Upper lobe of left lung (tissue), 6 donors: ENCODE results near the gene DGKQ. TPM values are rescaled to one million over a fixed set of nuclear protein-coding genes. Genes with fewer than 3 reads are reported as not detected.

ENCODE experiments used
- ATAC-seq, 2 donors: fragments of 200-7000 bp; cut with Tn5 transposase; one replicate each; pipeline ENCODE4 v1.9.1; 2022; ENCODE audit warnings: mild to moderate bottlenecking in 2 of 2, moderate library complexity in 2 of 2; ENCODE audit not compliant: low FRiP score in 2 of 2
- DNase-seq, 2 donors: peaks; one replicate each; pipeline ENCODE4 v3.0.0-alpha.2; 2019 to 2020
- H3K27ac ChIP-seq, 4 donors: fragments of 200-600 bp; sonication (generic); one replicate each; pipeline ENCODE4 v1.5.1; 2016 to 2019
- H3K27me3 ChIP-seq, 4 donors: fragments of 200-600 bp; sonication (generic); one replicate each; pipeline ENCODE4 v1.5.1; 2017 to 2019
- H3K36me3 ChIP-seq, 4 donors: fragments of 200-600 bp; sonication (generic); one replicate each; pipeline ENCODE4 v1.5.1; 2016 to 2019
- H3K4me1 ChIP-seq, 4 donors: fragments of 200-600 bp; sonication (generic); one replicate each; pipeline ENCODE4 v1.5.1; 2018 to 2019
- H3K4me3 ChIP-seq, 4 donors: fragments of 200-600 bp; sonication (generic); one replicate each; pipeline ENCODE4 v1.5.1; 2017 to 2019; ENCODE audit warnings: mild to moderate bottlenecking in 2 of 4, moderate library complexity in 1 of 4
- H3K9me3 ChIP-seq, 4 donors: fragments of 200-600 bp; sonication (generic); one replicate each; pipeline ENCODE4 v1.5.1; 2018 to 2019
- EP300 ChIP-seq, 4 donors: sonication (generic); formaldehyde crosslinking; IDR thresholded peaks; one replicate each; pipeline ENCODE4 v1.5.1; 2017; ENCODE audit warnings: antibody characterized with exemption in 4 of 4, control low read depth in 2 of 4
- POLR2A ChIP-seq, 4 donors: fragments of 450-650 bp; IDR thresholded peaks; one replicate each; pipeline ENCODE4 v1.5.1; 2016 to 2017; ENCODE audit warnings: antibody characterized with exemption in 4 of 4, mild to moderate bottlenecking in 2 of 4
- POLR2AphosphoS5 ChIP-seq, 2 donors: sonication (generic); formaldehyde crosslinking; IDR thresholded peaks; one replicate each; pipeline ENCODE4 v1.5.1; 2017; ENCODE audit warnings: antibody characterized with exemption in 2 of 2
- WGBS, 2 donors: methylation state at CpG; one replicate each; pipeline ENCODE4 v1.1.5; 2017 to 2018; 5-methylcytosine and 5-hydroxymethylcytosine counted together
- total RNA-seq, 6 donors: library from RNA; depleted of rRNA in 4 of 6; stranded (reverse); fragments of >200 nt in 4 of 6; gene quantifications; one replicate each; pipeline versions ENCODE4 v1.1.0 to v1.2.1, GENCODE V29; 2016 to 2021
- TF ChIP-seq, protein P1 (sequence below), 6 experiments: fragments of 450-650 bp in 4 of 6; fragments of 200-600 bp in 2 of 6; sonication (generic) in 2 of 6; IDR thresholded peaks; one replicate each; pipeline ENCODE4 v1.5.1; 2016 to 2019; ENCODE audit warnings: antibody characterized with exemption in 6 of 6
- donor health status: DM: no; HTN: no; CAD: no; lungs with moderate emphysema.
- donor health status: DM: no; HTN: yes; CAD: no; lungs with severe emphysema.

DGKQ gene
- total RNA-seq, 6 donors from 2014 or later, result 10.7 to 36.7 (median 17.5) TPM

DNA sequence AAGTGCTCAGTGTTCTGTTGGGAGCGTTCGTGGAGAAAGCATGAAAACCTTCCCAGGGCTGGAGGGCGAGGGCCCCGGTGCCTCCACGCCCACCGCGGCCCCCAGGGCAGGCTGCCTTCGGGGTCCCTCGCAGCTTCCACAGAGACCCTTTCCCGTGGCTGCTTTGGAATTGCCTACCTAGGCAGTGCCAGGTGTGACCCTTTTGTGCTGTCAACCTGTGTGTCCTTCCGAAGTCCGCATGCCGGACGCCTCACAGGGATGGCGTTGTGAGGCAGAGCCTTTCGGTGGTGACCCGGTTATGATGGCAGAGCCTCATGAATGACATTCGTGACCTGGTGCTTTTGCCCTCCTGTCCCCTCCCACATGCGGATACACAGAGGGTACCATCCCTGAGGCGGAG lies 23.7 kb downstream of the DGKQ start:
- Histone ChIP-seq H3K4me1 (peaks cover 0 to 8% (median 5%) of the 10 kb centered on the region in 4 donors), H3K4me3 (no peak overlapping the region)

DNA sequence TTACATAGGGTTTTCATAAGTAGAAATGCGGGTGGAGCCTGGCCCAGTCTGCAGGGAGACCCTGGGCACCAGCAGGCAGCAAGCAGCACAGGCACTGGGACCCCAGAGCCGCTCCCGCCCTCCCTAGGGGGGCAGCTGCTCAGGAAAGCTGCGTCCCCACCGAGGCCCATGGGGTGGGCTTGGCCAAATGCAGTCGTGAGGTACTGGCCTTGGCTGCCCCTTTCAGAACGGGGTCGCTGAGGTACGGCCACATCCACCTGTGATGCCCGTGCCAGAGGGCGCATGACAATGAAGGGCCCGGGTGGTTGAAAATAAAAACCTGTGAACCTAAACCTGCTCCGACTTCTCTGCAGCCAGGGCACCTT lies 24.5 kb downstream of the DGKQ start:
- ATAC-seq, result no peak
- no peaks in the 10 kb centered on the region for H3K9me3 ChIP-seq
- TF ChIP-seq, protein P1, sequence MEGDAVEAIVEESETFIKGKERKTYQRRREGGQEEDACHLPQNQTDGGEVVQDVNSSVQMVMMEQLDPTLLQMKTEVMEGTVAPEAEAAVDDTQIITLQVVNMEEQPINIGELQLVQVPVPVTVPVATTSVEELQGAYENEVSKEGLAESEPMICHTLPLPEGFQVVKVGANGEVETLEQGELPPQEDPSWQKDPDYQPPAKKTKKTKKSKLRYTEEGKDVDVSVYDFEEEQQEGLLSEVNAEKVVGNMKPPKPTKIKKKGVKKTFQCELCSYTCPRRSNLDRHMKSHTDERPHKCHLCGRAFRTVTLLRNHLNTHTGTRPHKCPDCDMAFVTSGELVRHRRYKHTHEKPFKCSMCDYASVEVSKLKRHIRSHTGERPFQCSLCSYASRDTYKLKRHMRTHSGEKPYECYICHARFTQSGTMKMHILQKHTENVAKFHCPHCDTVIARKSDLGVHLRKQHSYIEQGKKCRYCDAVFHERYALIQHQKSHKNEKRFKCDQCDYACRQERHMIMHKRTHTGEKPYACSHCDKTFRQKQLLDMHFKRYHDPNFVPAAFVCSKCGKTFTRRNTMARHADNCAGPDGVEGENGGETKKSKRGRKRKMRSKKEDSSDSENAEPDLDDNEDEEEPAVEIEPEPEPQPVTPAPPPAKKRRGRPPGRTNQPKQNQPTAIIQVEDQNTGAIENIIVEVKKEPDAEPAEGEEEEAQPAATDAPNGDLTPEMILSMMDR (IDR thresholded peaks at IDR 0.05), result no peak
- TF ChIP-seq POLR2AphosphoS5 (IDR thresholded peaks at IDR 0.05), result no peak
- no peak for TF ChIP-seq EP300 (IDR thresholded peaks at IDR 0.05)
- TF ChIP-seq POLR2A (IDR thresholded peaks at IDR 0.05), result no peak
- H3K27ac ChIP-seq, result no peak overlapping the region
- no peak overlapping the region for H3K4me3 ChIP-seq
- WGBS, 2 donors, result 90% methylated on average over 6 to 13 of the region's 13 CpGs
- peaks cover 0 to 21% (median 11%) of the 10 kb centered on the region in 4 donors for H3K36me3 ChIP-seq
- H3K27me3 ChIP-seq, result no peaks in the 10 kb centered on the region
- peaks cover 0 to 8% (median 5%) of the 10 kb centered on the region in 4 donors for H3K4me1 ChIP-seq
- DNase-seq, result peak in 1 of 2 donors; percentile 53

More for the DNA sequence above, 23.7 kb downstream of the DGKQ start:
- Histone ChIP-seq H3K27ac (no peak overlapping the region), H3K36me3 (peaks cover 0 to 29% (median 15%) of the 10 kb centered on the region in 4 donors), H3K27me3 (no peaks in the 10 kb centered on the region), H3K9me3 (no peaks in the 10 kb centered on the region)
- peak in 1 of 2 donors; percentile 66 for DNase-seq
- TF ChIP-seq POLR2AphosphoS5 (IDR thresholded peaks at IDR 0.05), result no peak
- no peak for TF ChIP-seq POLR2A (IDR thresholded peaks at IDR 0.05)
- TF ChIP-seq, protein P1 (IDR thresholded peaks at IDR 0.05), result no peak
- no peak for TF ChIP-seq EP300 (IDR thresholded peaks at IDR 0.05)
- ATAC-seq, result no peak
- WGBS, 2 donors, result 94 to 95% methylated on average over 9 to 18 of the region's 20 CpGs

DNA sequence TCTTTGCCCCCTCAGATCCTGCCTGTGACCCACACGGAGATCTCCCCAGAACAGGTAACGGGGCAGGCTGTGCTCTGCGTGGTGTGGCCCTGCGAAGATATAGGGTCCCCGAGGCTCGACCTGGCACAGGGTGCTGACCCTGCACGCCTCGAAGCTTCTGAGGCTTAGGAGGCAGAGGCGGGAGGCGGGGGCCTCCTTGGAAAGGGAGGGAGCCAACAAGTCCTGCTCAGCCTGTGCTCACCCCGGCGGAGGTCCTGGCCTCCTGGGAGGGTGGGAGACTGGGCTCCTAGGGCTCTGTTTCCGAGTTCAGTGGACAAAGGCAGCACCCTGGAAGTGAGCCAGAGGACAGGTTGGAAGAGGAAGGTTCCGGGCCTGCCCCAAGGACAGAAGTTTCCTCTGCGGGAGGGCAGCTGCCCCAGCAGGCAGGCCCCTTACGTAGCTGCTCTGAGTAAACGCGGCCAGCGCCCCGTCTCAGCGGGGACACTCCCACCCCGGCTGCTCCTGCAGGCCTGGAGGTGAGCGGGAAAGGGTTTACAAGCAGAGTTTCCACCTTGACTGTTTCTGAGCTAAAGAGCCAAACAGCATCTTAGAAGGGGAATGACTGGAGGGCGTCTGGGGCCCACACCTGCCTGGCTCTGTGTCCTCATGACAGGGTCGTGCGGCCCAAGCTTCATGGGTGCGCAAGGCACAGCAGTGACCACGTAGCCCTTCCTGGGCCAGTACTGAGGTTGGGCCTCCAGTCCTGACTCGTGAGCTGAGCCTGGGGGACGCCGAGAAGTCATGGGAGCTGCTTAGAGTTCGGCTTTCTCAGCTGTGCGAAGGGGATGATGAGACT lies 25.1 kb downstream of the DGKQ start:
- ATAC-seq, result no peak
- Histone ChIP-seq H3K4me1 (peaks cover 0 to 8% (median 5%) of the 10 kb centered on the region in 4 donors), H3K4me3 (no peak overlapping the region), H3K36me3 (peaks cover 0 to 15% (median 8%) of the 10 kb centered on the region in 4 donors), H3K9me3 (no peaks in the 10 kb centered on the region), H3K27me3 (no peaks in the 10 kb centered on the region), H3K27ac (no peak overlapping the region)
- TF ChIP-seq, protein P1 (IDR thresholded peaks at IDR 0.05), result no peak
- TF ChIP-seq POLR2A (IDR thresholded peaks at IDR 0.05) (no peak), POLR2AphosphoS5 (IDR thresholded peaks at IDR 0.05) (no peak), EP300 (IDR thresholded peaks at IDR 0.05) (no peak)
- 92 to 93% methylated on average over 30 to 33 of the region's 33 CpGs for WGBS, 2 donors
- DNase-seq, result peak in 1 of 2 donors; percentile 62

DNA sequence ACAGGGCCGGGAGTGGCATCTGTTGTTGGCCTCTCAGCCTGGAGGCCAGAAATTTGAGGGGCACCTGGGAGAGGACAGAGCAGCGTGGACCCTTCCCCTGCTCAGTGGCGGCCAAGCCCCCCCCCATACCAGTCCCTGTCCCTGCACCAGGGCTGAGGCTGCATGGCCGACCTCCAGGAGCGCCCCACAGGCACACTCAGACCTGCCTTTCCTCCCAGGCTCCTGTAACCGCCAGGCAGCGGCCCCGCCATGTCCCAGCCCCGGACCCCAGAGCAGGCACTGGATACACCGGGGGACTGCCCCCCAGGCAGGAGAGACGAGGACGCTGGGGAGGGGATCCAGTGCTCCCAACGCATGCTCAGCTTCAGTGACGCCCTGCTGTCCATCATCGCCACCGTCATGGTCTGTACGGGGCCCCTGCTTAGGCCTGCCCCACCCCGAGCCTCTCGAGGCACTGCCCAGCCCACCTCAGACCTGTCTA lies 25.8 kb downstream of the DGKQ start:
- no peak for ATAC-seq
- 91 to 95% methylated on average over 8 to 12 of the region's 19 CpGs for WGBS, 2 donors
- H3K27ac ChIP-seq, result no peak overlapping the region
- peaks cover 0 to 8% (median 5%) of the 10 kb centered on the region in 4 donors for H3K4me1 ChIP-seq
- no peak overlapping the region for H3K4me3 ChIP-seq
- H3K36me3 ChIP-seq, result peaks cover 0 to 10% (median 6%) of the 10 kb centered on the region in 4 donors
- H3K9me3 ChIP-seq, result no peaks in the 10 kb centered on the region
- TF ChIP-seq, protein P1 (IDR thresholded peaks at IDR 0.05), result no peak
- TF ChIP-seq POLR2A (IDR thresholded peaks at IDR 0.05), result no peak
- no peak for TF ChIP-seq EP300 (IDR thresholded peaks at IDR 0.05)
- TF ChIP-seq POLR2AphosphoS5 (IDR thresholded peaks at IDR 0.05), result no peak
- no peaks in the 10 kb centered on the region for H3K27me3 ChIP-seq
- DNase-seq, result peak in 1 of 2 donors; percentile 68
